Cerebellar cortex (tissue), 1 donor: ENCODE data around the gene NPEPPS.

Experiments used
- DNase-seq: peaks from one replicate; pipeline ENCODE4 v3.0.0-alpha.2; 2015; ENCODE audit warnings: low spot score

The NPEPPS gene

DNA sequence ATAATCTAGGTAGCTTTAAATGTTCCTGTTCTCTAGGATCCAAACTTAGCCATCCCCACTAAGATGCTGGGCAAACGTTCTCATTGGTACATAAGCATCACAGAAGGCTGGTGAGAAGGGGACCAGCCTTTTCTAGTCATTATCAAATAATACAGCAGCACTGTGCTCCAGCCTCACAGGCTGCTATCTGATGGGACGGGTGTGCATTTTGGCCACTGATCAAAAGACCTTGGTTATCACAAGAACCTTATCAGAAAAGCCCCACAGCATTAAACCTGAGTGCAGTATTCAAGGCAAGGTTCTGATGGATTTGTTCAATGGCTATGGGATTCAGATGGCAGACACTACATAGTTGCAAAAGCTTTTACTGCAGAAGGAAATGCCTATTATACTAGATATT, 99.7 kb downstream of the NPEPPS start:
- DNase-seq = no peak

DNA sequence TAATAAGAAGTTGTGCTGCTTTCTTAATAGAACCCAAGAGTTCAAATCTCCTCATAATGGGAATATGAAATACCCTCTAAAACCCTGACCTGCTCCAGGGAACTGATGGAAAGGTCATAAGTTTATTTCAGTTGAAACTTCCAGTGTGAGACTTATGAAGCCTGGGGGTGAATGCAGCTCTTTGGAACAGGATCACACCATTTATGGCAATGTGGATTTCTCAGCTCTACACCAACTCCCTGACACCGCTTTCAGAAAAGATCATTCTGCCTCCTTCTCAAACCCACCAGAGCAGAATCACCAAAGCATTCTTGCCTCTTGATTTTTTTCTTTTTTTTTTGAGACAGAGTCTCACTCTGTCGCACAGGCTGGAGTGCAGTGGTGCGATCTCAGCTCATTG, 102.1 kb downstream of the NPEPPS start:
- no peak for DNase-seq

GRCh38 chr17:47633996-47634395, 103.1 kb downstream of the NPEPPS start:
- no peak for DNase-seq

DNA sequence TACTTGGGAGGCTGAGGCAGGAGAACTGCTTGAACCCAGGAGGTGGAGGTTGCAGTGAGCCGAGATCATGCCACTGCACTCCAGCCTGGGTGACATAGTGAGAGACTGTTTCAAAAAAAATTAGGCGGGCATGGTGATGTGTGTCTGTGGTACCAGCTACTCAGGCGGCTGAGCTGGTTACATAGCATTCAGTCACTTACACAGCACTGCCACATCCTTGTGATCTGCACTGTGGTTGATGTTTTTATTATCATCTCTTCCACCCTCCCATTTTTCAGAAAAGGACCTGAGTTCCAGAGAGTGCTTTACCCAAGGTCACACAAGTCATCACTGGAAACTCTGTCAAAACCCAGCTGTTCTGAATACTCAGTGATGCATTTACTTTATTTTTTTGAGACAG, 104.0 kb downstream of the NPEPPS start:
- DNase-seq = no peak

DNA sequence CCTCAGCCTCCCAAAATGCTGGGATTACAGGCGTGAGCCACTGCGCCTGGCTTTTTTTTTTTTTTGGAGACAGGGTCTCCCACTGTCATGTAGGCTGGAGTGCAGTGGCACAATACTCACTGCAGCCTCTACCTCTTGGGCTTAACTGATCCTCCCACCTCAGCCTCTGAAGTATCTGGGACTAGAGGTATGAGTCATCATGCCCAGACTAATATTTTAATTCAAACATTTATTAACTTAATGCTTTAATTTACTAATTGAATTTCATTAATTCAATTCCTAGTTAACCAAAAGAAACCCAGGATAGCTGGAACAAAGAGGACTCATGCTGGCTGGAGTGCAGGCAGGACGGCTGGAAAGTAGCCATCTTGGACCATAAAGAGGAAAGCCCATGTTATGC, 104.8 kb downstream of the NPEPPS start:
- DNase-seq = no peak

GRCh38 chr17:47636273-47637030, 105.5 kb downstream of the NPEPPS start:
- no peak for DNase-seq

DNA sequence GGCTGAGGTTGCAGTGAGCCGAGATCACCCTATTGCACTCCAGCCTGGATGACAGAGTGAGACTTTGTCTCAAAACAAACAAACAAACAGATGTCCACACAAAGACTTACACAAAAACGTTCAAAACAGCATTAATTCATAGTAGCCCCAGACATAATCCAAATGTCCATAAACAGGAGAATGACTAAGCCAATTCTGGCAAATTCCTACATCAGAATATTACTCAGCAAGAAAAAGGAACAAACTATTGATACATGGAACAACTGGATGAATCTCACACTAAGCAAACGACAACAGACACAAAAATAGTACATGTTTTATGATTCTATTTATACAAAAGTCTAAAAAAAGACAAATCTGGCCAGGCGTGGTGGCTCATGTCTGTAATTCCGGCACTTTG, 108.0 kb downstream of the NPEPPS start:
- no peak for DNase-seq

DNA sequence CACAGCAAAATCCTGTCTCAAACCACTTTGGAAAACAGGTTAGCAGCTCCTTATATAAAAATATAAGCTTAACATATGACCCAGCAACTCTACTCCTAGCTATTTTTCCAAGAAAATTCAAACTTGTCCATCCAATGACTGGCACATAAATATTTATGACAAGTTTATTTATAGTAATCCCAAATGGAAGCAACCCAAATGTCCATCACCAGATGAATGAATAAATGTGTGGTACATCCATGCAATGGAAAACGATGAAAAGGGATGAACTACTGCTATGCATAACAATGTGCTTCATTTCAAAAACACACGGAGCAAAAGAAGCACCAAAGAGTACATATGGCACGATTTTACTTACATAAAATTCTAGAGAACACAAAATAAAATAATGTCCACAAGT, 109.2 kb downstream of the NPEPPS start:
- no peak for DNase-seq

- DNase-seq = no peak
Observed at GRCh38 chr17:47641202-47641601, 110.3 kb downstream of the NPEPPS start.

- DNase-seq = no peak
Observed at GRCh38 chr17:47643116-47643515, 112.2 kb downstream of the NPEPPS start.

DNA sequence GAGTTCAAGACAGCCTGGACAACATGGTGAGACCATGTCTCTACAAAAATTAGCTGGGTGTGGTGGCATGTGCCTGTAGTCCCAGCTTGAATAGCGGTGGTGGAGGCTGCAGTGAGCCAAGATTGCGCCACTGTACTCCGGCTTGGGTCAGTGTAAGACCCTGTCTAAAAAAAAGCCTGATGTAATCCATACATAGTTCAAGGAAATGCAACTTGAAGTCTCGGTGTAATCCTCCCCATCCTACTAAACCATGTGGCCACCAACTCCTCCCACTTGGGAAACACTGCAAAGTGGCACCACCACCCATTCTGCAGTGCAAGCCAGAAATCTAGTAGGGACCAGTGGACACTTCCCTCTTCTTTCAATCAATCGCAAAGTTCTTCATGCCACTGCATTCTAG, 113.4 kb downstream of the NPEPPS start:
- no peak for DNase-seq

- peak; percentile 100 for DNase-seq
Observed at GRCh38 chr17:47649153-47649971, 118.5 kb downstream of the NPEPPS start, which contains the start of gene KPNB1. TSS of gene KPNB1 (plus strand) at chr17:47649919. CDS start at chr17:47650245, 326 bp downstream.

DNA sequence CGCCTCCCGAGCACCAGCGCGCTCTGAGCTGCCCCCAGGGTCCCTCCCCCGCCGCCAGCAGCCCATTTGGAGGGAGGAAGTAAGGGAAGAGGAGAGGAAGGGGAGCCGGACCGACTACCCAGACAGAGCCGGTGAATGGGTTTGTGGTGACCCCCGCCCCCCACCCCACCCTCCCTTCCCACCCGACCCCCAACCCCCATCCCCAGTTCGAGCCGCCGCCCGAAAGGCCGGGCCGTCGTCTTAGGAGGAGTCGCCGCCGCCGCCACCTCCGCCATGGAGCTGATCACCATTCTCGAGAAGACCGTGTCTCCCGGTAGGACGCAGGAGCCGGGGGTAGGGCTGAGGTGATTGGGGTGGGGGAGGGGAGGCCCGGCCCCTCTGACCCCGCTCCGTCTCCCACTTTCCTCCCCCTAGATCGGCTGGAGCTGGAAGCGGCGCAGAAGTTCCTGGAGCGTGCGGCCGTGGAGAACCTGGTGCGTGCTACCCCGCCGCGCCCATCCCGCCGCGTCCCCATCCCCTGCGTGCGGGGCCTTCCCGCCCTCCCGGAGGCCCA, 119.1 kb downstream of the NPEPPS start:
- DNase-seq = no peak

DNA sequence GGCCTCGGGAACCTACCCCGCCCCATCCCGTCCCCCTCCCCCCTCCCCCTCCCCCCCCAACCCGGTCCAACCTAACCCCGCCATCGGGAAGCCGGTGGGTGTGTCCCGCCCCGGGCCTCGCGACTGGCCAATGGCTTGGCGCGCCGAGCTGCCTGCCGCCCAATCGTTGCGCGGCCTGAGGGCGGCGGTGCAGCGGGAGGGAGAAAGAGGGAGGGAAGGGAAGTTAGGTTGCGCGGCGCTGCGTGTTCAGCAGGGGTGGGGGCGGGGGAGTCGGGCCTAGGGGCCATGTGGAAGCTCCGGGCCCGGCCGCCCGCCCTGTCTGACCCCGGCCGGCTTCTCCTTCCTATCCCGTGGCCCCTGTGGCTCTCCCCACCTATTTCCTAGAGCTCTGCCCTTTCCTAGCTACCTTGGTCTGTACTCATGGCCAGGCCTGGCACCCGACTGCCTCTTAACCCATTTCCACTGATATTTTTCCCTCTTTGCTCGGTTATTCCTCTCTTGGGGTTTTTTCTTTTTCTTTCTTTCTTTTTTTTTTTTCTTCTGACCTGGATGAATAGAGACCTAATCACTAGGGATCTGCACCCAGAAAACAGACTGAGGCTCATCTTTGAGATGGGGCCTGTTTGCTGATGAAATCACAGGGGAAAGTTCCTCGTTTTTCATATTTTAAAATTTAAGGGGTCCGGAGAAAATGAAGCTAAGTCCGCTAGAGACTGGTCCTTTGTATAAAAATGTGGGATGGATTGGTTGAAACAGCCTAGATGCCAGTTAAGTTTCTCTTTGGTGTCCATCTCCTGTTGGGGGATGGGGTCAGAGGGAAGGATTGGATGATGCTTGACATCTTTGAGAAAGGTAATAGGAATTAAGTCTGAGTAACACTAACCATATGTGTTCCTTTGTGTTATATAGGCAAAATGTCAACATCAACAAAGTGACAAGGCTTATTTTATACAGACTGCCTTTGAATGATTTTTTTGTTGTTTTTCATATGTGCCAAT, 119.9 kb downstream of the NPEPPS start:
- peak; percentile 95 for DNase-seq

DNA sequence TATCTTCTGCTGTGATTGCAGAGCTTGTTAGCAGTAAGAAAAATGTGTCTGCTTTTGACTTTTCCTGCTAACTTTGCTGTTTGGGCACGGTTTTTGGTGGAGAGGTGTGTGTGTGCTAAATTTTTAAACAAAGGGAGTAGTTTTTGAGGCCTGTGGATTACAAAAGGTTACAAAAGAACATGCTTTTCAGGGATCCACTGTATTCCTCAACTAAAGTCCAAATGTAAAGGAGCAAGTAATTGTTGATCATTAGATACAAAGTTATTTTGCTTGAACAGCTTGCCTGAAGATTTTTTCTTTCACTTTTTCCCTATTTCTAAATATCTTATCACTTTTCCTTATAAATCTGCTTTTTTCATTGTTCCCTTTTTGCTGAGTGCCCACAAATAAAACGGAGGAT, 120.8 kb downstream of the NPEPPS start:
- no peak for DNase-seq

DNA sequence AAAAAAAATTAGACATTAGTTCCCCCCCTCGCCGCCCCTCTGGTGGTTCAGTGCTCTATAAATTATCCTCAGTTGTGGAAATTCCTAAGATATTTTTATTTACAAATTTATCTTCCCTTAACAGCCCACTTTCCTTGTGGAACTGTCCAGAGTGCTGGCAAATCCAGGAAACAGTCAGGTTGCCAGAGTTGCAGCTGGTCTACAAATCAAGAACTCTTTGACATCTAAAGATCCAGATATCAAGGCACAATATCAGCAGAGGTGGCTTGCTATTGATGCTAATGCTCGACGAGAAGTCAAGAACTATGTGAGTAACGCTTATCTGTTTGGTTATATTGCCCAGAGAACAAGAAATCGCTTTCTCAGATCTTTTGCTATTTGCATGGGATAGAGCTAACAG, 121.7 kb downstream of the NPEPPS start:
- DNase-seq = no peak

- no peak for DNase-seq
Observed at GRCh38 chr17:47653442-47653841, 122.5 kb downstream of the NPEPPS start.

DNA sequence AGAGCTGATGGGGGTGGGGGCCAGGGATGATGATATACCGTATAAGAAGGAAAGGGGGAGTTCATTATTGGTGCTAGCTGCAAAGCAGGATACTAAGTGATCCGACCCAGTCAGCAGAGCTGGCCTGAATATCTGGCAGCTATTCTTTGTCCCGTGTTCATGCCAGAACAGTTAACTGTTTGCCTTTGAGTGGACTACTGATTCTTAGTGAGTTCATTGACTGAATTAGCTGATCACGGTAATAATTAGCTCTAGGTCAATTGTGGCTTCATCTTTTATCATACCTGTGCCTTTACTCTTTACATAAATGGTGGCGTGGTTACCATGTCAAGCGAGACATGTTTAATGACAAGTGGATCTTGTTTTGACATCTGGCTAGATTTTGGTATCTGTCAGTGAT, 124.1 kb downstream of the NPEPPS start:
- DNase-seq = no peak

GRCh38 chr17:47660064-47660492, 129.2 kb downstream of the NPEPPS start:
- no peak for DNase-seq

- DNase-seq = peak; percentile 80
Observed at GRCh38 chr17:47663912-47664623, 133.2 kb downstream of the NPEPPS start.

DNA sequence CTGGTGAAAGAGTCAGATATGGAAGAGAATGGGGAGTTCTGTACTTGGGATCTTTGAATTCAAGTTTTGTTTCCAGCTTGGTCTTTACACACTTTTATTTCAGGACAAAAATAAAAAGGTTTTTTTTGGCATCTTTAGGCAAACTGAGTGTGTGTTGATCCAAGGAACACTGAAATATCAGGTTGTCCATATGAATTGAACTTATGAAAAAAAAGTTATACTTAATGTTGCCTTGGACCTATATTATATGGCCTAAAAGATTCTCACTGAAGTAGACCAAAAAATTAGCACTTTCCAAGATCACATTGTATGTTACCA, 133.7 kb downstream of the NPEPPS start:
- no peak for DNase-seq
